ENCODE results near the gene NFIC. TPM values are rescaled to one million over a fixed set of nuclear protein-coding genes. Genes with fewer than 3 reads are reported as not detected.

NFIC gene
- total RNA-seq, 6 donors from 2014 or later, result 96.1 to 175 (median 154) TPM

DNA sequence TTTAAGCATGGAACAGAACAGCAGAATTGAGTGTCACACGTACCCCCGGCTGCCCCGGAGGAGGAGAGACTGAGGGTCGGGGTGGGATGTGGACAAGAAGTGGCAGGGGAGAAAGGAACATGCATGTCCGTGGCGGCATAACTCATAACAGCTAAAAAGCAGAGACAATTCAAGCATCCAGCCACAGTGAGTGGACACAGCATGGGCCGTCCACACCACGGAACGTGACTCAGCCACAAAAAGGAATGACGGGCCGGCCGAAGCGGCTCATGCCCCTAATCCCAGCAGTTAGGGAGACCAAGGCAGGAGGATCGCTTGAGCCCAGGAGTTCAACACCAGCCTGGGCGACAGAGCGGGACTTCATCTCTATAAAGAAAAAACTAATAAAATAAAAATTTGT, 126.5 kb downstream of the NFIC start:
- ATAC-seq (ENCODE audit: low FRiP score in 2 of 2), result no peak
- WGBS, 2 donors, result 94 to 97% methylated on average over 16 of the region's 16 CpGs
- Histone ChIP-seq H3K4me3 (no peak overlapping the region), H3K27ac (no peak overlapping the region), H3K27me3 (no peaks in the 10 kb centered on the region), H3K36me3 (peaks cover 4 to 67% (median 53%) of the 10 kb centered on the region in 4 donors), H3K4me1 (no peaks in the 10 kb centered on the region), H3K9me3 (no peaks in the 10 kb centered on the region)
- TF ChIP-seq, protein P1, sequence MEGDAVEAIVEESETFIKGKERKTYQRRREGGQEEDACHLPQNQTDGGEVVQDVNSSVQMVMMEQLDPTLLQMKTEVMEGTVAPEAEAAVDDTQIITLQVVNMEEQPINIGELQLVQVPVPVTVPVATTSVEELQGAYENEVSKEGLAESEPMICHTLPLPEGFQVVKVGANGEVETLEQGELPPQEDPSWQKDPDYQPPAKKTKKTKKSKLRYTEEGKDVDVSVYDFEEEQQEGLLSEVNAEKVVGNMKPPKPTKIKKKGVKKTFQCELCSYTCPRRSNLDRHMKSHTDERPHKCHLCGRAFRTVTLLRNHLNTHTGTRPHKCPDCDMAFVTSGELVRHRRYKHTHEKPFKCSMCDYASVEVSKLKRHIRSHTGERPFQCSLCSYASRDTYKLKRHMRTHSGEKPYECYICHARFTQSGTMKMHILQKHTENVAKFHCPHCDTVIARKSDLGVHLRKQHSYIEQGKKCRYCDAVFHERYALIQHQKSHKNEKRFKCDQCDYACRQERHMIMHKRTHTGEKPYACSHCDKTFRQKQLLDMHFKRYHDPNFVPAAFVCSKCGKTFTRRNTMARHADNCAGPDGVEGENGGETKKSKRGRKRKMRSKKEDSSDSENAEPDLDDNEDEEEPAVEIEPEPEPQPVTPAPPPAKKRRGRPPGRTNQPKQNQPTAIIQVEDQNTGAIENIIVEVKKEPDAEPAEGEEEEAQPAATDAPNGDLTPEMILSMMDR (IDR thresholded peaks at IDR 0.05), result no peak
- no peak for TF ChIP-seq POLR2A (IDR thresholded peaks at IDR 0.05)
- TF ChIP-seq POLR2AphosphoS5 (IDR thresholded peaks at IDR 0.05), result no peak
- no peak for TF ChIP-seq EP300 (IDR thresholded peaks at IDR 0.05)
- peak in 1 of 2 donors; percentile 37 for DNase-seq

DNA sequence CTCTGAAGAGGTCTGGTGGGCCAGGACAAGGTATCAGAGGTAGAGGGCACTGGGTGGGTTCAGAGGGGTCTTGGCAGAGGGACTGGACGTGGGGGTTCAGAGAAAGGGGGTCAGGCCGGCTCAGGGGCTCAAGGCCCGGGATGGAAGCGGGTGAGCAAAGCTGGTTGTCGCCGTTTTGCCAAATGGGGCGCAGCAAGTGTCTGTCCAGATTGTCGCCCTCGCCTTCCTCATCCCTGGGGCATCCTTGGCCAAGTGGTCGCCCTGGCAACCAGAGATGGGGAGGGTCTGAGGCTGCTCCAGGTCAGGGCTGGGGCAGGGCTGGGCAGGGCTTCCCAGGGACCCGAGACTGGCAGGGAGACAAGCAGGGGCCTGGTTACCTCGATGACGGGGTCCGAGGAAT, 127.3 kb downstream of the NFIC start:
- no peaks in the 10 kb centered on the region for H3K9me3 ChIP-seq
- DNase-seq, result no peak
- H3K27ac ChIP-seq, result no peak overlapping the region
- ATAC-seq (ENCODE audit: low FRiP score in 2 of 2), result no peak
- TF ChIP-seq POLR2AphosphoS5 (IDR thresholded peaks at IDR 0.05), result no peak
- no peak for TF ChIP-seq EP300 (IDR thresholded peaks at IDR 0.05)
- TF ChIP-seq POLR2A (IDR thresholded peaks at IDR 0.05), result no peak
- TF ChIP-seq, protein P1 (IDR thresholded peaks at IDR 0.05), result no peak
- no peak overlapping the region for H3K4me3 ChIP-seq
- peaks cover 0 to under 1% (median 0%) of the 10 kb centered on the region in 4 donors for H3K4me1 ChIP-seq
- peaks cover 4 to 67% (median 53%) of the 10 kb centered on the region in 4 donors for H3K36me3 ChIP-seq
- no peaks in the 10 kb centered on the region for H3K27me3 ChIP-seq
- 93 to 96% methylated on average over 10 to 14 of the region's 14 CpGs for WGBS, 2 donors

DNA sequence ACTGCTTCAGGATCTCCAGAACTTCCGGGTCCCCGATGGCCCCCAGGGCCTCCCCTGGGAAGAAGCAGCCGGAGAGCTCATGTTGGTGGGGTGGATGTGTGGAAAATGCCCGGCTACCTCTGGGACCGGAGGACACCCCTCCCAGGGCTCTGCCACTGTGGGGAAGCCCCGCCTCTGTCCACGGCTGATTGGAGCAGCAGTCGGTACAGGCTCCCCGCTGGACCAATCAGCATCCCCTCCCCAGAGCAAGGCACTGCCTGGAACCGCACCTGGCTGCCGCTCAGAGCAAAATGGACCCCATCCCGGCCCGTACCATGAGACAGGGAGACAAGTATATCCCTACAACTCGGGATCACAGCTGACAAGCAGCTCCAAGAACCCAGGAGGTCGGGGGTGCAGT, 127.7 kb downstream of the NFIC start:
- no peaks in the 10 kb centered on the region for H3K9me3 ChIP-seq
- H3K36me3 ChIP-seq, result peaks cover 4 to 67% (median 53%) of the 10 kb centered on the region in 4 donors
- H3K4me3 ChIP-seq, result no peak overlapping the region
- ATAC-seq (ENCODE audit: low FRiP score in 2 of 2), result peak in 1 of 2 donors; percentile 37
- H3K4me1 ChIP-seq, result peaks cover 0 to 5% (median under 1%) of the 10 kb centered on the region in 4 donors
- no peak for TF ChIP-seq POLR2AphosphoS5 (IDR thresholded peaks at IDR 0.05)
- TF ChIP-seq, protein P1 (IDR thresholded peaks at IDR 0.05), result no peak
- no peak for TF ChIP-seq EP300 (IDR thresholded peaks at IDR 0.05)
- no peak for TF ChIP-seq POLR2A (IDR thresholded peaks at IDR 0.05)
- whole genome bisulfite sequencing, 2 donors, result 83 to 89% methylated on average over 10 to 15 of the region's 15 CpGs
- H3K27ac ChIP-seq, result no peak overlapping the region
- DNase-seq, result peak in 1 of 2 donors; percentile 72
- H3K27me3 ChIP-seq, result no peaks in the 10 kb centered on the region

DNA sequence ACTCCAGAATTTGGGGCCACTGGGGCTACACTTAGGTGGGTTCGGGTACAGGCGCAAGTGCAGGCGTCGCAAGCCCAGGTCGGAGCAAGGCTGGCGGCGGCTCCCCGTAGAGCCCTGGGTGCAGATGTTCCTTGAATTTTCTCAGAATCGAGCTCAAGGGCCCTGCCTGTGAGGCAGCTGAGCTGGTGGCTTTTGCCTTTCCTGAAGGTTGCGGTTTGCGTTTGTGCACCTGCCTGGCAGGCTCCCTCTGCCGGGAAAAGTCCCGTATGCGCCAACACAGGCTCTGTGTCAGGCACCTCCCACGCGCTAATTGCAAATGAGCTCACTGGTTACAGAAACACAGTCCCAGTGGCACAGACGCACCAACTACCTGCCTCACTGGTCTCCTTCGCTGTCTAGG, 128.2 kb downstream of the NFIC start:
- ATAC-seq (ENCODE audit: low FRiP score in 2 of 2) (no peak), DNase-seq (peak in 1 of 2 donors; percentile 61)
- peaks cover 2 to 10% (median 6%) of the 10 kb centered on the region in 4 donors for H3K4me1 ChIP-seq
- peaks cover 4 to 67% (median 53%) of the 10 kb centered on the region in 4 donors for H3K36me3 ChIP-seq
- no peaks in the 10 kb centered on the region for H3K9me3 ChIP-seq
- H3K4me3 ChIP-seq, result no peak overlapping the region
- no peak overlapping the region for H3K27ac ChIP-seq
- WGBS, 2 donors, result 94 to 97% methylated on average over 18 of the region's 18 CpGs
- H3K27me3 ChIP-seq, result no peaks in the 10 kb centered on the region
- TF ChIP-seq EP300 (IDR thresholded peaks at IDR 0.05) (no peak), POLR2A (IDR thresholded peaks at IDR 0.05) (no peak)

DNA sequence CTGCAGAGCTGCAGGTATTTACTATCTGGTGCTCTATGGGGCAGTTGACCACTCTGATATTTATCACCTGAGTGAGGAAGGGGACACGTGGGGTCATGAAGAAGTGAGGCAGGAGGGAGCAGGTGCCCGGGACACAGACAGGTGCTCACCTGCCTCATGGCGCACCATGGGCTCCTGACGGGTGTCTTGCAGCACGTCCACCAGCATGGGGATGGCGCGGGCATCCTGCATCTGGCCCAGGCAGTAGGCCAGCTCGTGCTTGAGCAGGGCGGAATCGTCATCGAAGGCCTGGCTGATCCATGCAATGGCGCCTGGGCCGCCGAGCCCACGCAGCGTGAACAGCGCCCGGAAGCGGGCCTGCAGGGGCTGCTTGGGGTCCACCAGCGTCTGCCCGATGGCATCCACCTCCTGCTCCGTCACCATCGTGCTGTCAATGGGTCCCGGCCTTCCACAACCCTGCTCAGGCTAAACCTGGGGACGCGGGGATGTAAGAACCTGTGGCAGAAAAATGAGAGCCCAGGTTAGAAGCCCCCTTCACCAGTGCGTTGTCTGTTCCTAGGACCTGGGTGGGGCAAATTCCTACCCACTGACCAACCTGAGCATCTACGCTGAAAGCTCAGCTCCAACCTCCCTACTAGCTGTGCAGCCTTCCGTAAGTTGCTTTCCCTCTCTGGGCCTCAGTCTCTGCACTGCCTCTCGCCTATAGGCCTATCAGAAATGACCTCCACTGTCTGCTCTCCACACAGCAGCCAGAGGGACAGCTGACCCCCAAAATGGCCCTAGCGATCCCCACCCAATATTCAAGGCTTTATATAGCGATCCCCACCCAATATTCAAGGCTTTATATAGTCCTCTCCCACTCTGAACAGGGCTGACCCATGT, 130.2 kb downstream of the NFIC start:
- DNase-seq (peak in 1 of 2 donors; percentile 72), ATAC-seq (ENCODE audit: low FRiP score in 2 of 2) (no peak)
- TF ChIP-seq EP300 (IDR thresholded peaks at IDR 0.05), result no peak
- no peak for TF ChIP-seq POLR2A (IDR thresholded peaks at IDR 0.05)
- TF ChIP-seq, protein P1 (IDR thresholded peaks at IDR 0.05), result no peak
- no peak for TF ChIP-seq POLR2AphosphoS5 (IDR thresholded peaks at IDR 0.05)
- 95 to 96% methylated on average over 24 to 29 of the region's 32 CpGs for WGBS, 2 donors
- Histone ChIP-seq H3K4me3 (no peak overlapping the region), H3K9me3 (no peaks in the 10 kb centered on the region), H3K27me3 (no peaks in the 10 kb centered on the region), H3K36me3 (peaks cover 4 to 51% (median 42%) of the 10 kb centered on the region in 4 donors), H3K4me1 (peaks cover 8 to 21% (median 13%) of the 10 kb centered on the region in 4 donors), H3K27ac (no peak overlapping the region)

All from upper lobe of left lung (tissue), 6 donors.